HG03196 (cell line): ENCODE data around the gene LRRC25.

ENCODE experiments used
- ATAC-seq: cut with Tn5 transposase; IDR thresholded peaks from one replicate; pipeline ENCODE4 v1.9.1; 2021; ENCODE audit not compliant: unreplicated experiment

Gene LRRC25

DNA sequence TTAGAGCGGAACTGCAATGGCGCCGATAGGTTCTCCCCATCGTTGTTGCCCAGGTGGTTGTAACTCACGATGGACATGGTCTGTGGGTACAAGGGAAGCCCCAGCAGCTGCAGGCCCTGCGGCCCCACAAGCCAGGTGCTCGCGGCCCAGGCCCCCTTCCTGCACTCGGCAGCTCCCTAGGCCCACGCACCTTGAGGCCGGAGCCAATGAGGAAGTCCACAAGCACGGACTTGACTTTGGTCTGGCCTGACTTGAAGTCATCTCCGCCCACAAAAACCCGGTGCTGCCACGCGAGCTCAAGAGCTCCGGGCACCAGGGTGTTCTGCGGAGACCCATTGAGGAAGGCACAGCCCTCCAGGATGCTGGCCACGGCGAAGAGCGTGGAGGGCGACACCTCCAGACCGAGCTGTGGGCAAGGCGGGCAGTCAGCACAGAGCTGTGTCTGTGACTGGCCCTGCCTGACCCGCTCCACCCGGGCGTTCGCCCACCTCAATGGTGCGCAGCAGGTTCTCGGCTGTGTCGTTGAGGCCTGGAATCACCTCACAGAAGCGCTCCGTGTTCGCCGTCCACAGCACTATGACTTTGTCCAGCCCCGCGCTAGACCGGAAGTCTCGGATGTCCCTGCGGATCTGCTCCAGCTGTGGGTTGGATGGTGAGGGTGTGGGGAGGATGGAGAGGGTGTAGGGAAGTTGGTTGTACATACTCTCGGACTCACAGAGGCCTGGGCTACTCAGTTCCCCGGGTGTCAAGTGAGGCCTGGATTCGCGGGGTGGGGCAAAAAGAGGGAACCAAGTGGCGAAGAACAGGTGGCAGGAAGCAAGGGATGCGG is 38.6 kb upstream of the LRRC25 start:
- ATAC-seq, result no peak

GRCh38 chr19:18435178-18435841 is 37.9 kb upstream of the LRRC25 start:
- no peak for ATAC-seq

GRCh38 chr19:18434411-18435175 is 37.2 kb upstream of the LRRC25 start:
- ATAC-seq, result no peak

DNA sequence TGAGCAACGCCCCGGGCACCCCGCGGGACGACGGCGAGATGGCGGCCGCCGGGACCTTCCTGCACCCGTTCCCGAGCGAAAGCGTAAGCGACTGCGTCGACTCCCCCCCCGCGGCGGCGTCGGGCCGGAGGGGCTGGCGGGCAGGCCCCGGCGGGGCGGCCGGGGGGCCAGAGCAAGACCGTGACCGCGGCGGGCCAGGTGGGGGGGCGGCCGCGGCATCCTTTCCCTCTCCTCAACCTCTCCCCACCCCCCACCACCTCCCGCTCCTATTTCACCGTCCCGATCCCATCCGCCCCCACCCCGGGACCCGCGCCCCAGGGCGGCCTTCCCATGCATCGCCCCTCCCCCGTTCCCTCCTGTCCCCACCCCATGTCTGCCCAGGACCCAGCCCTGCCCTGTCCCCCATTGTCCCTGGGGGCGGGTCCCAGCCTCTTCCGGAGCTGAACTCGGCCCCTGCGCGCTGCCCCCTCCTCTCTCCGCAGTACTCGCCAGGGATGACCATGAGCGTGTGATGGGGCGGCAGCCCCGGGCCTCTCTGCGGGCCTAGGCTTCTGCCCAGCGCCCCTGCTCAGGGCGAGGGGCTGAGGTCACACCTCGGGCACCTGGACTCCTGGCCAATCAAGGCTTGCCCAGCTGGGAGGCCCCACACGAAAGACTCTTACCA is 36.4 kb upstream of the LRRC25 start:
- ATAC-seq, result no peak

DNA sequence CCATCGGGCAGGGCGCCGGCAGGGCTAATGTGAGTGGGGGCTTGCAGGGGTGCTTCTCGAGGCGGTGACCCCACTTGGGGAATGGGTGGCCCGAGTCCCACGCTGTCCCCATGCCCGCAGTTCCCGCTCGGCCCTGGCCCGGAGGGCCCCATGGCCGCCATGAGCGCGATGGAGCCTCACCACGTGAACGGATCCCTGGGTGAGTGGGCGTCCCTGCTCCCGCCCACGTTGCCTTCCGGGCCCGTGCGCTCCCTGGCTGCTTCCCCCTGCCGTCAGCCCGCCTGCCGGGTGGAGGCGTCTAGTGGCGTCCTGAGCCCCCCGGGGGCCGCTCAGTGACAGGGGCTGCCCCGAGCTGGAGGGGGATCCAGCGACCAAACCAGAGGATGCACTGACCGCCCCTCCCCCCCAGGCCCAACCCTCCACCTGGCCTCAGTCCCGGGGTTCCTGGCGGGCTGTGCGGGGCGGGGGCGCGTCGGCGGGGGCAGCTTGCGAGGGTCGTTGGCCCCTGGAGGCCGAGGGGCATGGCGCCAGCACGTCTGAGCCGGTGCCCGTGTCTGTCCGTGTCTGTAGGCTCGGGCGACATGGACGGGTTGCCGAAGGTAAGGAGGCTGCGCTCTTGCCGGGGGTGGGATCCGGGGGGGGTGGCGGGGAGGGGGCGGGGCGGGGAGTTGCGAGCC is 35.7 kb upstream of the LRRC25 start:
- no peak for ATAC-seq

GRCh38 chr19:18432275-18433014 is 35.0 kb upstream of the LRRC25 start:
- ATAC-seq, result no peak

DNA sequence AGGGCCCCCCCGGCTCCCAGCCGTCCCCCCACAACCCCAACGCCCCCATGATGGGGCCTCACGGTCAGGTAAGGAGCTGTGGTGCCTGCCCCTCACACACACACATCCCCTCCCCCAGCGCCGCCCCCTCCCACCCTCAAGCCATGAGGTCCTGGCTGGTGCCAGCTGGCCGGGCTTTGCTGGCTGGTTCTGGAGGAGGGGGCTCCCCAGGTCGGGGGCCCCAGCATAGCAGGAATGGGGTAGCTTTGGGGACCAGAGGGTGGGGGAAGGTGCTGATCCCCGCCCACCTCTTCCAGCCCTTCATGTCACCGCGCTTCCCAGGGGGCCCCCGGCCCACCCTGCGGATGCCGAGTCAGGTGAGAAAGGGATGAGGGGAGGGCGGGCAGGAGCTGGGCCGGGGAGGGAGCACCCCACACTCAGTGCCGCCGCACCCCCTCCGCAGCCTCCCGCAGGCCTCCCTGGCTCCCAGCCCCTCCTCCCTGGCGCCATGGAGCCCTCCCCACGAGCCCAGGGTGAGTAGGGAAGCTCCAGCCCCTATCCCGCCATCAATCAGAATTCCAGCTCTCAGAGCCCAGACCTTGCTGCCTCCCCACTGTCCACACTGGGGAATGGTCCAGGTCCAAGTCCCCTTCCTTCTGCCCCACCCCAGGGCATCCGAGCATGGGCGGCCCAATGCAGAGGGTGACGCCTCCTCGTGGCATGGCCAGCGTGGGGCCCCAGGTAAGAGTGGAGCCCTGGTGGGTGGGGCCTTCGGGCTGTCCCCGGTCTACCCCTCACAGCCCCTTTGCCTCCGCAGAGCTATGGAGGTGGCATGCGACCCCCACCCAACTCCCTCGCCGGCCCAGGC is 34.2 kb upstream of the LRRC25 start:
- no peak for ATAC-seq

GRCh38 chr19:18430417-18431144 is 33.2 kb upstream of the LRRC25 start:
- no peak for ATAC-seq

- ATAC-seq, result no peak
These were observed 32.4 kb upstream of the LRRC25 start for GRCh38 chr19:18429717-18430416.

- peak; percentile 44 for ATAC-seq
These were observed 31.6 kb upstream of the LRRC25 start for GRCh38 chr19:18428787-18429674.

- no peak for ATAC-seq
These were observed 30.9 kb upstream of the LRRC25 start for GRCh38 chr19:18428173-18428786.

GRCh38 chr19:18427743-18428113 is 30.3 kb upstream of the LRRC25 start:
- ATAC-seq, result no peak

DNA sequence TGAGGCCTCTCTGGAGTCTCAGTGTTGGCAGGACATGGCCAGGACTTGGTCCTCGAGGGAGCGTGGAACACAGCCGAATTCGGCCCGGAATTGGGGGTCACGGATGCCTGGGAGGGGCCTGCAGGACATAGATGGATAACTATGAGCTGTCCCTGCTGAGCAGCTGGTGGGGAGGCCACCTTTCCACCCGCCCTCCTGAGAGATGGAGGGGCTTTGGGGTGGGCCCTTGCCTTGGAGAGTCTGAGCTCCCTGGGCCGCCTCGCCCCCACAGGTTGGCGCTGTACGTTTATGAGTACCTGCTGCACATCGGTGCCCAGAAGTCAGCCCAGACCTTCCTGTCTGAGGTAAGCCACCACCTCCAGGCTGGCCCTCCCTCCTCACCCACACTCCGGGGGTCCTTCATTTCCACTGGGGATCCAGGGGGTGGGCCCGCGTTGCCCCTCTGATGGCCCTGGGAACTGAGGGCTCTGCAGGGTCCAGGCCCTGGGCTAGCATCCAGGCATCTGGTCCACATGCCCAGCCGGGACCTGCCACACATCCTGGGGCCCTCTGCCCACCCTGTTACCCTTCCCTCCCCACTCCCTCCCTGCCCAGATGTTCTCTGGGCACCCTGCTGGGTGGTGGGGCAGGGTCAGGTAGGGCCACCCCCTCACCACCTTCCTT is 29.8 kb upstream of the LRRC25 start:
- no peak for ATAC-seq

- no peak for ATAC-seq
These were observed 29.0 kb upstream of the LRRC25 start for GRCh38 chr19:18426416-18426767.

- no peak for ATAC-seq
These were observed 28.3 kb upstream of the LRRC25 start for GRCh38 chr19:18425515-18426415.
